Caco-2 (cell line): ENCODE data around the gene ZNF678. TPM values are rescaled to one million over a fixed set of nuclear protein-coding genes. Genes with fewer than 3 reads are reported as not detected.

Source experiments
- BruUV-seq: library from RNA; stranded (reverse); fragments of 400-500 nt; replicated peaks from 2 replicates; lab custom pipeline; 2021; lab: Mats Ljungman, UMichigan
- CTCF ChIA-PET: fragments of 300-600 bp; sonication (Branson Sonifier 250); formaldehyde crosslinking; loops from one replicate; lab custom pipeline; 2022; ENCODE audit warnings: antibody characterized with exemption; lab: Charles Lee
- POLR2A ChIA-PET: fragments of 300-600 bp; sonication (Branson Sonifier 250); formaldehyde crosslinking; loops from one replicate; lab custom pipeline; 2022; ENCODE audit warnings: antibody characterized with exemption; lab: Charles Lee
- DNase-seq, 2 experiments: peaks; one replicate each; pipeline versions ENCODE4 v3.0.0 to v3.0.0-alpha.2; 2020 to 2022
- H3K27me3 ChIP-seq: replicated peaks from 2 replicates; pipeline ENCODE4 v1.6.0; 2011; ENCODE audit warnings: low read length; ENCODE audit not compliant: control insufficient read depth, insufficient read depth
- H3K36me3 ChIP-seq: 2 replicates; pipeline ENCODE4 v1.5.1; 2011; ENCODE audit warnings: low read length; ENCODE audit not compliant: control insufficient read depth, insufficient read depth
- H3K4me1 ChIP-seq: fragments of 250-450 bp; sonication (Bioruptor Pico); 2 replicates; pipeline ENCODE4 v1.5.1; 2020; ENCODE audit warnings: mild to moderate bottlenecking
- H3K4me3 ChIP-seq: 2 replicates; pipeline ENCODE4 v1.5.1; 2011; ENCODE audit warnings: low read depth, mild to moderate bottlenecking, control low read depth, low read length
- H3K9me3 ChIP-seq: fragments of 250-450 bp; sonication (Bioruptor Pico); 2 replicates; pipeline ENCODE4 v1.5.1; 2020; ENCODE audit warnings: mild to moderate bottlenecking, moderate library complexity
- H3K27ac Mint-ChIP-seq: one replicate; pipeline ENCODE4 v1.8.0; 2022; ENCODE audit warnings: mixed read lengths; ENCODE audit not compliant: unreplicated experiment
- H3K27me3 Mint-ChIP-seq: one replicate; pipeline ENCODE4 v1.8.0; 2022; ENCODE audit warnings: mixed read lengths; ENCODE audit not compliant: insufficient read depth, unreplicated experiment
- H3K36me3 Mint-ChIP-seq: one replicate; pipeline ENCODE4 v1.8.0; 2022; ENCODE audit warnings: mild to moderate bottlenecking, mixed read lengths; ENCODE audit not compliant: insufficient read depth, unreplicated experiment
- H3K4me1 Mint-ChIP-seq: one replicate; pipeline ENCODE4 v1.8.0; 2022; ENCODE audit warnings: low read depth, mixed read lengths; ENCODE audit not compliant: unreplicated experiment
- H3K4me3 Mint-ChIP-seq: one replicate; pipeline ENCODE4 v1.8.0; 2022; ENCODE audit warnings: mild to moderate bottlenecking, moderate library complexity, mixed read lengths; ENCODE audit not compliant: unreplicated experiment
- H3K9me3 Mint-ChIP-seq: one replicate; pipeline ENCODE4 v1.8.0; 2022; ENCODE audit warnings: mixed read lengths; ENCODE audit not compliant: unreplicated experiment
- intact Hi-C: fragments of 100-400 bp; cut with micrococcal nuclease; formaldehyde crosslinking; loops from one replicate; pipeline ENCODE4 v1.10.0; 2022; ENCODE audit not compliant: unreplicated experiment
- total RNA-seq: library from RNA; stranded (reverse); gene quantifications from 2 replicates; pipeline ENCODE4 v1.2.3, GENCODE V29; 2022
- TF ChIP-seq, protein P1 (sequence below), 2 experiments: fragments of 200-600 bp in 1 of 2; IDR thresholded peaks; 1 replicate in 1 of 2; 2 replicates in 1 of 2; pipeline versions ENCODE4 v1.5.1 to v1.8.0; 2011 to 2022; ENCODE audit warnings: antibody characterized with exemption in 1 of 2, control low read depth in 1 of 2, inconsistent platforms in 1 of 2, low read depth in 1 of 2, low read length in 1 of 2, mild to moderate bottlenecking in 1 of 2, moderate library complexity in 1 of 2; ENCODE audit not compliant: insufficient read depth in 1 of 2, severe bottlenecking in 1 of 2, unreplicated experiment in 1 of 2

The ZNF678 gene
- total RNA-seq, 1 experiment from 2014 or later: 10.7 TPM

DNA sequence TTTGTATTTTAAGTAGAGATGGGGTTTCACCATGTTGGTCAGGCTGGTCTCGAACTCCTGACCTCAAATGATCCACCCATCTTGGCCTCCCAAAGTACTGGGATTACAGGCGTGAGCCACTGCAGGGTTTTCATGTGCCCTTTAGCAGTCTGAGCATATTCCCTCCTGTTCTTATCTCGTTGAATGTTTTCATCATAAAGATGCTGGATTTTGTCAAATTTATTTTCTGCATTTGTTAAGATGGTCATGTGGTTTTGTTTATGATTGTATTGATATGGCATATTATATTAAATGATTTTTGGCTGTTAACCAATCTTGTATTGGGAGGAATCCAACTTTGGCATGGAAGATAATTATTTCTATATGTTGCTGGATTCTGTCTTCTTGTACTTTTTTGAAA lies 163.0 kb downstream of the ZNF678 start:
- no TSS peak for BruUV-seq
- intact Hi-C loops: loop anchor here (10.0 kb wide), 1 partner anchor 242 kb away; no protein-coding TSS in a partner anchor
- H3K4me1 ChIP-seq: peaks cover 15% of the 10 kb centered on the region
- H3K27me3 ChIP-seq: no peaks in the 10 kb centered on the region
- Mint-ChIP-seq H3K9me3 (peaks cover 33% of the 10 kb centered on the region), H3K4me1 (peaks cover 6% of the 10 kb centered on the region), H3K4me3 (no peak overlapping the region), H3K27me3 (no peaks in the 10 kb centered on the region), H3K27ac (no peak overlapping the region), H3K36me3 (peaks cover 29% of the 10 kb centered on the region)
- no peaks in the 10 kb centered on the region for H3K36me3 ChIP-seq
- ChIA-PET POLR2A (no interaction called here), CTCF (no interaction called here)
- no peak for DNase-seq
- TF ChIP-seq, protein P1, sequence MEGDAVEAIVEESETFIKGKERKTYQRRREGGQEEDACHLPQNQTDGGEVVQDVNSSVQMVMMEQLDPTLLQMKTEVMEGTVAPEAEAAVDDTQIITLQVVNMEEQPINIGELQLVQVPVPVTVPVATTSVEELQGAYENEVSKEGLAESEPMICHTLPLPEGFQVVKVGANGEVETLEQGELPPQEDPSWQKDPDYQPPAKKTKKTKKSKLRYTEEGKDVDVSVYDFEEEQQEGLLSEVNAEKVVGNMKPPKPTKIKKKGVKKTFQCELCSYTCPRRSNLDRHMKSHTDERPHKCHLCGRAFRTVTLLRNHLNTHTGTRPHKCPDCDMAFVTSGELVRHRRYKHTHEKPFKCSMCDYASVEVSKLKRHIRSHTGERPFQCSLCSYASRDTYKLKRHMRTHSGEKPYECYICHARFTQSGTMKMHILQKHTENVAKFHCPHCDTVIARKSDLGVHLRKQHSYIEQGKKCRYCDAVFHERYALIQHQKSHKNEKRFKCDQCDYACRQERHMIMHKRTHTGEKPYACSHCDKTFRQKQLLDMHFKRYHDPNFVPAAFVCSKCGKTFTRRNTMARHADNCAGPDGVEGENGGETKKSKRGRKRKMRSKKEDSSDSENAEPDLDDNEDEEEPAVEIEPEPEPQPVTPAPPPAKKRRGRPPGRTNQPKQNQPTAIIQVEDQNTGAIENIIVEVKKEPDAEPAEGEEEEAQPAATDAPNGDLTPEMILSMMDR (IDR thresholded peaks at IDR 0.05; ENCODE audit: insufficient read depth in 1 of 2, low read depth in 1 of 2, low read length in 1 of 2, severe bottlenecking in 1 of 2, unreplicated experiment in 1 of 2): no peak
- no peak overlapping the region for H3K4me3 ChIP-seq
- peaks cover 8% of the 10 kb centered on the region; the same call in 1 of the 2 replicates for H3K9me3 ChIP-seq

Other genes starting within 250 kb of the ZNF678 start
- 38.3 and 39.8 TPM in 2 replicates for gene CDC42BPA, start 245.1 kb upstream of the ZNF678 start, total RNA-seq
- gene JMJD4, start 171.7 kb downstream of the ZNF678 start, total RNA-seq: 25.3 and 27.1 TPM in 2 replicates
- gene SNAP47, start 171.9 kb downstream of the ZNF678 start, total RNA-seq: 29.1 and 30.3 TPM in 2 replicates